Left lung (tissue), 10 donors: Measurements from ENCODE around the gene ASS1. TPM values are rescaled to one million over a fixed set of nuclear protein-coding genes. Genes with fewer than 3 reads are reported as not detected.
A peak's percentile ranks its signal among the peaks of the same experiment; 100 is the strongest.

ENCODE experiments used
- ATAC-seq: fragments of 200-7000 bp; cut with Tn5 transposase; one replicate; pipeline ENCODE4 v1.9.1; 2020; ENCODE audit warnings: moderate library complexity
- DNase-seq, 4 donors: peaks; one replicate each; pipeline ENCODE4 v3.0.0-alpha.2; 2013 to 2020
- H3K27ac ChIP-seq, 2 donors: fragments of 200-600 bp; sonication (generic) in 1 of 2; one replicate each; pipeline versions ENCODE4 v1.5.0 to v1.8.0; 2020 to 2021
- H3K27me3 ChIP-seq, 2 donors: fragments of 200-600 bp; sonication (generic) in 1 of 2; one replicate each; pipeline versions ENCODE4 v1.5.0 to v1.8.0; 2020 to 2021
- H3K36me3 ChIP-seq, 2 donors: fragments of 200-600 bp; sonication (generic) in 1 of 2; one replicate each; pipeline versions ENCODE4 v1.5.0 to v1.8.0; 2020 to 2021
- H3K4me1 ChIP-seq, 2 donors: fragments of 200-600 bp; one replicate each; pipeline ENCODE4 v1.8.0; 2021
- H3K4me3 ChIP-seq, 2 donors: fragments of 200-600 bp; sonication (generic) in 1 of 2; one replicate each; pipeline versions ENCODE4 v1.5.0 to v1.8.0; 2020 to 2021; ENCODE audit warnings: mild to moderate bottlenecking in 1 of 2
- H3K9me3 ChIP-seq, 2 donors: fragments of 200-600 bp; sonication (generic) in 1 of 2; one replicate each; pipeline versions ENCODE4 v1.5.0 to v1.8.0; 2020 to 2021
- intact Hi-C, 2 donors: fragments of 100-400 bp; cut with DNase I; formaldehyde crosslinking; loops; one replicate each; pipeline versions ENCODE4 v1.11.2 to v1.14.2; 2022
- polyA plus RNA-seq, 6 donors: library from polyadenylated mRNA; unstranded; fragments of 120-200 nt; gene quantifications; one replicate each; pipeline ENCODE4 v1.2.1, GENCODE V29; 2013; ENCODE audit not compliant: insufficient read length in 6 of 6
- total RNA-seq, 2 donors: library from RNA; stranded (reverse); fragmentation: NEBNext Ultra II Directional; extraction: Animal tissue kit (Norgen Biotek cat#: 25700); gene quantifications; one replicate each; pipeline ENCODE4 v1.2.1, GENCODE V29; 2021
- TF ChIP-seq, protein P1 (sequence below), 2 donors: fragments of 200-600 bp; sonication (generic) in 1 of 2; IDR thresholded peaks; one replicate each; pipeline versions ENCODE4 v1.5.0 to v1.8.0; 2021; ENCODE audit warnings: antibody characterized with exemption in 2 of 2
- donor health status: DM: no; HTN: yes; CAD: no.
- donor health status: DM: no; HTN: no; CAD: no.

ASS1 gene
- total and polyA plus RNA-seq, 8 donors = 11.9 to 99.7 (median 27.8) TPM

GRCh38 chr9:130487500-130487899, 42.7 kb downstream of the ASS1 start:
- ATAC-seq = no peak
- DNase-seq = no peak
- intact Hi-C loops = no loop called here
- Histone ChIP-seq H3K27ac (no peak overlapping the region), H3K4me1 (no peaks in the 10 kb centered on the region), H3K9me3 (no peaks in the 10 kb centered on the region), H3K27me3 (peaks cover 0 to 11% of the 10 kb centered on the region in 2 donors), H3K4me3 (no peak overlapping the region), H3K36me3 (peaks cover 0 to 23% of the 10 kb centered on the region in 2 donors)
- TF ChIP-seq, protein P1, sequence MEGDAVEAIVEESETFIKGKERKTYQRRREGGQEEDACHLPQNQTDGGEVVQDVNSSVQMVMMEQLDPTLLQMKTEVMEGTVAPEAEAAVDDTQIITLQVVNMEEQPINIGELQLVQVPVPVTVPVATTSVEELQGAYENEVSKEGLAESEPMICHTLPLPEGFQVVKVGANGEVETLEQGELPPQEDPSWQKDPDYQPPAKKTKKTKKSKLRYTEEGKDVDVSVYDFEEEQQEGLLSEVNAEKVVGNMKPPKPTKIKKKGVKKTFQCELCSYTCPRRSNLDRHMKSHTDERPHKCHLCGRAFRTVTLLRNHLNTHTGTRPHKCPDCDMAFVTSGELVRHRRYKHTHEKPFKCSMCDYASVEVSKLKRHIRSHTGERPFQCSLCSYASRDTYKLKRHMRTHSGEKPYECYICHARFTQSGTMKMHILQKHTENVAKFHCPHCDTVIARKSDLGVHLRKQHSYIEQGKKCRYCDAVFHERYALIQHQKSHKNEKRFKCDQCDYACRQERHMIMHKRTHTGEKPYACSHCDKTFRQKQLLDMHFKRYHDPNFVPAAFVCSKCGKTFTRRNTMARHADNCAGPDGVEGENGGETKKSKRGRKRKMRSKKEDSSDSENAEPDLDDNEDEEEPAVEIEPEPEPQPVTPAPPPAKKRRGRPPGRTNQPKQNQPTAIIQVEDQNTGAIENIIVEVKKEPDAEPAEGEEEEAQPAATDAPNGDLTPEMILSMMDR (IDR thresholded peaks at IDR 0.05) = no peak

- ATAC-seq (no peak), DNase-seq (peak in 1 of 4 donors; percentile 55)
- TF ChIP-seq, protein P1 (IDR thresholded peaks at IDR 0.05) = no peak
- no peak overlapping the region for H3K27ac ChIP-seq
- H3K27me3 ChIP-seq = peaks cover 0 to 4% of the 10 kb centered on the region in 2 donors
- H3K36me3 ChIP-seq = peaks cover 0 to 23% of the 10 kb centered on the region in 2 donors
- H3K4me3 ChIP-seq = no peak overlapping the region
- no peaks in the 10 kb centered on the region for H3K9me3 ChIP-seq
- no peaks in the 10 kb centered on the region for H3K4me1 ChIP-seq
- intact Hi-C loops = no loop called here
These were observed 44.0 kb downstream of the ASS1 start for GRCh38 chr9:130488621-130489330.

DNA sequence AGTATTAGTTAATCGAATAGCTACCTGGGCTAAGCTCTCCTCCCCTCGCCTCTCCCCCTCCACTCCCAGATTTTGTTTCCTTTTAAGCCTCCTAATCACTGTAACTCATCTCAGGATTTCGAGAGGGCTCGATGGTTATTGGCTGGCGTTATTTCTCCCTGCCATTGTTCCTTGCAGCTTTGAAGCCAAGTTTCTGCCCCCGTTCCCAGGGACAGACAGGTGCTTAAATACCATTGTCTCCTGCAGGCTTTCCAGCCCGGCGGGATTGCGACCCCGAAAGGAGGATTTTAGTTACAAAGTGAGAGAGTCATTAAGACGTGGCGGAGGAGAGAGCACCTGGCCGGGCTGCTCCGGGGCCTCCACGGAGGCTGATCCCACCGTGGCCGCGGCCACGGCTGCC, 46.2 kb downstream of the ASS1 start:
- H3K36me3 ChIP-seq = peaks cover 0 to 41% of the 10 kb centered on the region in 2 donors
- intact Hi-C loops = no loop called here
- no peak for ATAC-seq

GRCh38 chr9:130491830-130492482, 47.2 kb downstream of the ASS1 start:
- H3K27ac ChIP-seq = no peak overlapping the region
- DNase-seq = peak in 1 of 4 donors; percentile 41
- no peaks in the 10 kb centered on the region for H3K27me3 ChIP-seq
- TF ChIP-seq, protein P1 (IDR thresholded peaks at IDR 0.05) = no peak
- H3K36me3 ChIP-seq = peaks cover 0 to 48% of the 10 kb centered on the region in 2 donors
- ATAC-seq = no peak
- no peak overlapping the region for H3K4me3 ChIP-seq
- peaks cover 0 to 9% of the 10 kb centered on the region in 2 donors for H3K9me3 ChIP-seq
- H3K4me1 ChIP-seq = no peaks in the 10 kb centered on the region
- intact Hi-C loops = no loop called here

More for the DNA sequence above, 46.2 kb downstream of the ASS1 start:
- peak in 1 of 4 donors; percentile 71 for DNase-seq
- Histone ChIP-seq H3K9me3 (peaks cover 0 to 9% of the 10 kb centered on the region in 2 donors), H3K4me3 (no peak overlapping the region), H3K27me3 (no peaks in the 10 kb centered on the region), H3K4me1 (no peaks in the 10 kb centered on the region), H3K27ac (no peak overlapping the region)
- TF ChIP-seq, protein P1 (IDR thresholded peaks at IDR 0.05) = no peak

DNA sequence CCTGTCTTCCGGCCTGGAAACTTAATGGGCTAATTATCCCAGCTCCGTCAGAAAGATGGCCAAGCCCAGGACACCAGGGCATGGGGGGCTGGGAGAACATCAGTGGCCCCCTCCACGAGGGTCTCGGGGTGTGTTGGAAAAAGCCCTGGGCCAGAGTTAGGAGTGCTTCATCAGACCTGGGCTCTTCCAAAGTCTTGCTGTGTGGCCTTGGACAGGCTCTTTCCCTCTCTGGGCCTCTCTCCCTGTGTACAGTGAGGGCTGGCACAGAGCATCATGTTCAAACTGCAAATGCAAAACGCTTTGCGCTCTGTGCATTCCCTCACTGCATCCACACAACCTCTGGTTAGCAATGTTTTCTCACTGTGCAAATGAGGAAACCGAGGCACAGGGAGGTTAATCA, 48.3 kb downstream of the ASS1 start:
- no peak overlapping the region for H3K4me3 ChIP-seq
- TF ChIP-seq, protein P1 (IDR thresholded peaks at IDR 0.05) = no peak
- intact Hi-C loops = no loop called here
- H3K9me3 ChIP-seq = peaks cover 0 to 9% of the 10 kb centered on the region in 2 donors
- H3K27me3 ChIP-seq = no peaks in the 10 kb centered on the region
- DNase-seq (no peak), ATAC-seq (no peak)
- no peak overlapping the region for H3K27ac ChIP-seq
- no peaks in the 10 kb centered on the region for H3K4me1 ChIP-seq
- peaks cover 0 to 57% of the 10 kb centered on the region in 2 donors for H3K36me3 ChIP-seq
